Stimulated activated effector memory CD8-positive, alpha-beta T cell treated with anti-CD3 and anti-CD28 coated beads, Interleukin-12 subunit alpha, Interleukin-12 subunit beta, amount 100 ng/mL, for 72 hours (primary cell): ENCODE data around the gene ZNF384.

Source experiments
- ATAC-seq: fragments of 150-1000 bp; cut with Tn5 transposase; 2 replicates; pipeline ENCODE4 v1.10.0; 2021
- DNase-seq, 2 donors: peaks; one replicate each; pipeline ENCODE4 v3.0.0; 2021 to 2022; ENCODE audit warnings: low spot score in 2 of 2
- H3K27ac Mint-ChIP-seq: one replicate; pipeline ENCODE4 v1.8.0; 2022; ENCODE audit warnings: mild to moderate bottlenecking, mixed read lengths
- H3K36me3 Mint-ChIP-seq: one replicate; pipeline ENCODE4 v1.8.0; 2022; ENCODE audit warnings: mild to moderate bottlenecking, mixed read lengths
- H3K4me1 Mint-ChIP-seq: one replicate; pipeline ENCODE4 v1.8.0; 2022; ENCODE audit warnings: mixed read lengths
- H3K4me3 Mint-ChIP-seq: one replicate; pipeline ENCODE4 v1.8.0; 2022; ENCODE audit warnings: mild to moderate bottlenecking, mixed read lengths
- H3K9me3 Mint-ChIP-seq: one replicate; pipeline ENCODE4 v1.8.0; 2022; ENCODE audit warnings: mixed read lengths

ZNF384 gene

DNA sequence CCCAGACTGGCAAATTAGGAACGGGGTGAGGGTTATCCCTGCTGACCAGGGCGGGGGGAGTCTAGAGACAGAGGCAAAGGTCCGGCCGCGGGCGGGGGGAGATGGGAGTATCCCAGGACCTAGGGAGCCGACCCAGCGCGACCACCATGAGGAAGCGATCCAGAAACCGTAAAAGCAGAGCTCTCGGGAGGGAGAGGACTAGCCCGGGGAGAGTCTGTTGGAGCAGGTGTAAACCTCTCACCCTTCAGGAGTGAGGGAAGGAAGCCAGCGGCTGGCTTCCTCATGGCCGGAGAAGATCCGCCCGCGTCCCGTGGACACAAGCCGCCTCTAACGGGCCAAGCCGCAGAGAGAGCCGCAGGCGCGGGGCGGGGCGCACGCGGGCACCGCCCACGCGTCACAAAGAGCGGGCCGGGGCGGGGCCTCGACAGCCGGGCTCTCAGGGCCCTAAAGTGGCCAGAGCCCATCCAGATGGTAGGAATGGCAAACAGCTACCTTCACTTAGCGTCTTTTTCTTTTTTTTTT lies 42.0 kb downstream of the ZNF384 start, which contains the start of gene ACRBP:
TSS of gene ACRBP (minus strand) at position 350 of the 522 bp plus-strand sequence. CDS start at position 284, 66 bp downstream.
- peaks cover 52% of the 10 kb centered on the region for H3K36me3 Mint-ChIP-seq
- DNase-seq: no peak
- peak within 1 kb of the TSS; percentile 64 for H3K4me3 Mint-ChIP-seq
- H3K4me1 Mint-ChIP-seq: peaks cover 22% of the 10 kb centered on the region
- H3K27ac Mint-ChIP-seq: peak within 1 kb of the TSS; percentile 79
- peaks cover 7% of the 10 kb centered on the region for H3K9me3 Mint-ChIP-seq
- ATAC-seq: peak; percentile 61

DNA sequence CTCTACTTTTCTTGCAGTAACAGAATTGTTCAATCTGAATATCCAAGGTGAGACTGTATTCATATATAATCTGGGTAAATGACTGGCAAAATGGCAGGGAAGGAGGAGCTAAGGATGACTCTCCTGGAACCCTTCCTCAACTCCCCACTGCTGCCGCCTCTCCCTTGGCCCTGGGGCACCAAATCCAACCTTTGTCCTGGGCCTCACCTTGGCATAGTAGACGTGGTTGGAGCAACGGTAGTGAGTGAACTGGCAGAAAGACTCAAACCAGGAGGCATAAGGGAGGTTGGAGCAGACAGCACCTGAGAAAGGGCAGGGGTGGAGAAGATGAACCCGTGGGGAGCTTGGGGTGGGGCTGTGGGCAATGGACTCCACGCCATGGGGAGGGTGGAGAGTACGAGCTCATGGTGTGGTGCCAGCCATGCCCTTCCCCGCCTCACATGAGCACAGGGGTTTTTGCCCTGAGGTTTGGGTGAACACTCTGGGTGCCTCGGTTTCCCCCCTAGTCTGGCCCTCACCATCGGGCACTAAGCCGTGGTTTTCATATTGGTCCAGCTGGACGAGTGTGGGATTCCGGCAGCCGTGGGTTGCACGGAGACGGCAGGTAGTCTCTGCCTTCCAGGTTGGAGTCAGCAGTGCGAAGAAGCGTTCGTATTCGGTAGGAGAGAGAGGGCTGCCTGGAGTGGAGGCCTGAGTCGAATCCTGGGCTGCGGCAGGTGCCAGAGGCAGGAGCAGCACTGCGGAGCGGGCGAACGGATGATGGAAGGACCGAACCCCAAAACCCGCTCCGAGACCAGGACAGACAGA lies 42.7 kb downstream of the ZNF384 start:
- ATAC-seq (no peak), DNase-seq (no peak)
- Mint-ChIP-seq H3K36me3 (peaks cover 45% of the 10 kb centered on the region), H3K4me1 (peaks cover 22% of the 10 kb centered on the region), H3K27ac (peak overlapping the region; percentile 79), H3K4me3 (peak overlapping the region; percentile 64), H3K9me3 (peaks cover 7% of the 10 kb centered on the region)

DNA sequence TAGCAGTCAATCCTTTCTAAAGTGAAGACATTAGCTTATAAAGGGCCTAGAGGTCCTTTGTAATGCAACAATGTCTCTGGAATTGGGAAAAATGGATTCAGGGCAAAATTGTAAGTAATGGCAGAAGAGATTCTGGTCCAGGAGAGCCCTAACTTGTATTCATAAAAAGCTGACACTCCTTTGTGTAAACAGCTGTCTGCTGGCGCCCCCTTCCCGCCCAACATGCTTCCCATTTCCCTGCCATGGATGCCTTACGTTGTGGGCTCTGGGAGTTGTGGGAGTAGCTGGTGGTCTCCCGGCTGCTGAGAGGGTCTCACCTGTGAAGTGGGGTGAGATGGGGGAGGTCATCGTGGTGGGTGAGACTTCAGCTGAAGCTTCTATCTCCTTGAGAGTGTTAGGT lies 44.3 kb downstream of the ZNF384 start:
- Mint-ChIP-seq H3K27ac (no peak overlapping the region), H3K36me3 (peaks cover 29% of the 10 kb centered on the region), H3K9me3 (peaks cover 7% of the 10 kb centered on the region), H3K4me3 (no peak overlapping the region), H3K4me1 (peaks cover 22% of the 10 kb centered on the region)
- DNase-seq: no peak
- ATAC-seq: no peak

DNA sequence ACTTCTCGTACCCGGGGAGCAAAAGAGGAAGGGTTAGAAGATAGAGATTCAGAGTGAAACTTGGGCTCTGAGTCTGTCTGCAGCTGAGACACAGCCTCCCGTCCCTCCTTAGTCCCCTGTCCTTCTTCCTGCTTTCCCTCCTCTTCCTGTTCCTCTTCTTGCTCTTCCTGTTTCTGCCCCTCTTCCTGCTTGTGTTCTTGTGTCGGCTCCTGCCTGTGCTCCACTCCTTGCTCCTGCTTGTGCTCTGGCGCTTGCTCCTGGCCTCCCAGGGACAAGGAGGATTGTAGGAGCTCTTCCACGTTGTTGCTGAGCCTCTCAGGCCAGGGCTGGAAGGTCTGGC lies 44.9 kb downstream of the ZNF384 start:
- Mint-ChIP-seq H3K27ac (no peak overlapping the region), H3K4me1 (peaks cover 22% of the 10 kb centered on the region), H3K4me3 (no peak overlapping the region), H3K36me3 (peaks cover 27% of the 10 kb centered on the region), H3K9me3 (peaks cover 7% of the 10 kb centered on the region)
- DNase-seq (no peak), ATAC-seq (no peak)

DNA sequence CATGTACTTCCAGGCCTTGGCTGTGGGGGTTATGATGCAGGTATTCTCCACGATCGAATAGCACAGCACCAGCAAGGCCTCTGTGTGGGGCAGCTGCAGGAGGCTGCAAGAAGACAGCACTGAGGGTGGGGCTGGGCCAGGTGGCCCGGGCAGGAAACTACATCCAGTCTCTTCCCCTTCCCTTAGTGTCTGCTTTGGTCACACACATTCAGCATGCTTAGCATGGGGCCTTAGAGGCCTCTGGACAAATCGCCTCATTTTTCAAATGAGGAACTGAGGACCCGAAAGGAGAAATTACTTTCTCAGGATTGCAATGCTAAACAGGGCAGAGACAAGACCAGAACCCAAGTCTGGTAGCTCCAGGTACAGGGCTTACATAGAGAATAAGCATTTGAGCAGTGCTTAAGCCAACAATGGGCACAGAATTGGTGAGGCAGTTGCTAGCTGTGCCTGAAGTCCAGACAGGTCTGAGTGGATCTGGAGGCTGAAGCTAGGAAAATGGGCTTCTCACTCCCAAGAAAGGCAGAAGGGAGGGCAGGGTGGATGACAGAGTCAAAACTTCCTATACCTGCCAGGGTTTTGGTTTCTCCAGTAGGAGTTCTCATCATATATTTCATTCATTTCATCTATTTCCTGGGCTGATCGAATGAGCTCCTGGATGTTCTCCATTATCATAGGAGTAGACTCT lies 45.5 kb downstream of the ZNF384 start:
- no peak overlapping the region for H3K27ac Mint-ChIP-seq

DNA sequence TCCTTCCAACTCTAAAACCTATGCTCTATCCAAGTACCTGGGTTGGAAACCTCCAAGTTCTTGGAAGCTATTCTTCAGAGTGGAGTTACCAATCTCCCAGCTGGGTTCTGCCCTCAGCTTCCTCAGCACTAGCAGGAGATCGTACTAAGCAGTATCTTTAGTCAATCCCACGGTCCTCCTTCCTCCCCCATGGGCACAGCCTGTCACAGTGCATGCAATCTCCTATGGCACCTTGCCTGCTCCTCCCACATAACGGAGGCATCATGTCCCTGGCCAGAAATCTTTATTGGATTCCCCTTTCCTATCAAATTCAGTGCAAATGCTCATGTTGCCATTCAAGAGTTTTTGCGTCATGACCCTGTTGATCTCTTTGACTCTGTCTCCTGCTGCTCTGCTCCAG lies 48.0 kb downstream of the ZNF384 start:
- Mint-ChIP-seq H3K27ac (peak overlapping the region; percentile 23), H3K4me3 (no peak overlapping the region), H3K9me3 (peaks cover 7% of the 10 kb centered on the region), H3K36me3 (peaks cover 8% of the 10 kb centered on the region), H3K4me1 (peaks cover 17% of the 10 kb centered on the region)
- ATAC-seq (no peak), DNase-seq (no peak)

More for the DNA sequence above, 45.5 kb downstream of the ZNF384 start:
- Mint-ChIP-seq H3K9me3 (peaks cover 7% of the 10 kb centered on the region), H3K4me3 (no peak overlapping the region), H3K4me1 (peaks cover 22% of the 10 kb centered on the region), H3K36me3 (peaks cover 26% of the 10 kb centered on the region)
- no peak for DNase-seq
- no peak for ATAC-seq

DNA sequence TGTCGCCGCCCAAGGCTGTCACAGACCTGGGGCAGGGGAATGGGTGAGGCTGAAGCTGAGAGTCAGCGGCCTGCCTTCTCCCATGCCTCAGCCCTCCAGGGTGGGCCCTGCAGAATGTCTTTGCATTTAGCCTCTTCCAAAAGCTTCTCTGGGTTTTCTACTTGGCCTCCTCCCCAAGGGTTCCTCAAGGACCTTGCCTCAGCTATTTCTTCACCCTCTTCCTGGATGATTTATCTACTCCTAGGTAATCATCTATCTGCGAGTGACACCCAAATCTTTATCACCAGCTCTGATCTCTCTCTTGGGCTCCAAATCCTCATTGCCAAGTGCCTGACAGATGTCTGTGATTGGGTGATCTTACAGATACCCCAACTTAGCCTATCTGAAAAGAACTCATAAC lies 48.7 kb downstream of the ZNF384 start:
- ATAC-seq (no peak), DNase-seq (no peak)
- H3K27ac Mint-ChIP-seq: no peak overlapping the region
- H3K9me3 Mint-ChIP-seq: peaks cover 7% of the 10 kb centered on the region
- peaks cover 11% of the 10 kb centered on the region for H3K36me3 Mint-ChIP-seq
- H3K4me3 Mint-ChIP-seq: no peak overlapping the region
- peaks cover 23% of the 10 kb centered on the region for H3K4me1 Mint-ChIP-seq

DNA sequence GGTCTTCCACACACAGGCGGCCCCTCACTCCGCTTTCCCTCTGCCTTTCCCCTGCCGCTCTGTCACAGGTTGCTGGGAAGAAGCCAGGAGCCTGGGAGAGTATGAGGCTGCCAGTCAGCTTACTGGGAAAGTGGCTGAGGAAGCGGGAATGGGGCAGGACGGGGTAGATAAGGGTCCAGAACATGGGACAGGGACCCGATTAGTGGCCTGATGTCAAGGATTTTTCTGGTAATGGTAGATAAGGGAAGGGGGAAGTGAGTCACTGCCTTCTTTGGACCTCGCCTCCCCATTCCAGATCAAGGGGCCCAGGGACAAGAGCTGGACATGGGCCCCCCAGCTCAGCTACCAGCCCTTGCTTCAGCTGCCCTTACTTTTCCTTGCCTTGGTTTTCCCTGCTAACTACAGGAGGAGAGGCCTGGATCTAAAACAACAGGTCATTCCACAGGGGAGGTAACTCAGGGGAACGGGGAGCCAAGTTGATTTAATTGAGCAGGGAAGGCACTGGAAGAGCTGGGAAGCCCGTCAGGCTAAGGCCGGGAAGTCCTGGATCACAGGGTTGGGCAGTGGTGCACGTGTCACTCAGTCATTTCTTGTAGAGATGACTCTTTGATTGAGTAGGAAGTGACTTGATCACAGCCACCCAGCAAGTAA lies 49.9 kb downstream of the ZNF384 start:
- peaks cover 6% of the 10 kb centered on the region for H3K36me3 Mint-ChIP-seq

DNA sequence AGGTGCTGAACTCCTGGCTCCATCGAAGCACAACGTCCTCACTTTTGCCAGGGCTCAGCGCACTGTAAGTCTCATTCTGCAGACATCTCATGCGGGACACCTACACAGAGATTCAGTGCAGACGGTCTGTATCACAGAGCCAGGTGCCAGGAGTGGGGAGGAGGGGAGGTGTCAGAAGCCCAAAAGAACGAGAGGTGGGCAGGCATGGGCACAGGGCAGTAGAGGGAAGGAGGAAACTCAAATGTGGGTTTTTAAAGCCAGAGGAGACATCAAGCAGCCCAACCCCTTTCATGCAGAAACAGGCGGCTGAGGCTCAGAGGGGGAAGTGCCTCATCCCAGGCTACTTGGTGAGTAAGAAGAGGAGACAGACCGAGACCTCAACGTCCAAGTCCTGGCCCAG lies 50.9 kb downstream of the ZNF384 start:
- no peak for ATAC-seq

More for the DNA sequence above, 49.9 kb downstream of the ZNF384 start:
- no peak overlapping the region for H3K4me3 Mint-ChIP-seq
- peak overlapping the region; percentile 74 for H3K27ac Mint-ChIP-seq
- peaks cover 27% of the 10 kb centered on the region for H3K4me1 Mint-ChIP-seq
- no peak for DNase-seq
- H3K9me3 Mint-ChIP-seq: peaks cover 5% of the 10 kb centered on the region
- no peak for ATAC-seq

DNA sequence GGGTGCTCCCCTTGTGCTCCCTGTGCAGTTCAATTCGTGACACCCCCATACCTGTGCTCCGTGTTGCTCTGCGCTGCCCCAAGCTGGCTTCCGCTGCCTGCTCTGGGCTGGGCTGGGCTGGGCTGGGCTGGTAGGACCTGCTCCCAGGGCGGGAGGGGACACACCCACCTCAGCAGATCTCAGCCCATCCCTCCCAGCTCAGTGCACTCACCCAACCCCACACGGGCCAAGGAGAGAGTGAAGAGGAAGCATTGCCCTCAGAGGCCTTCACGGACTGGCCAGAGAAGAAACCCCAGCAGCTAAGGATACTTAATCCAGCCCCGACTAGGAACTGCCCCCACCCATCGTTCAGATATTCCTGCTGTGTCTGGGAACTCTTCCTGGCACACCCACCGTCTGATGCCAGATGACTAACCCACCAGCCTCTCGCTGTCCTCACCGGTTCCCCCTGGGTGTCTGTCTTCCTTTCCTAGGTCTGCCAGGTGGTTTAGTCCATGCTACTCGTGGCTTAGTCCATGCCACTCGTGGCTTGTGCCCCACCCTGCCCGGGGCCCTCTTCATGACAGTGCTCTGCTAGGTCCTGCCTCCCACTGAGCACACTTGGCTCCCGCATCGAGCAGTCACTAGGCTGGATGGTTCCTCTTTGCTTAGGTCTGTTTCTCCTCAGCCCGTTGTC lies 53.2 kb downstream of the ZNF384 start, which contains the start of gene LPAR5:
TSS of gene LPAR5 (minus strand) at position 104 of the 676 bp plus-strand sequence. CDS start 14,711 bp downstream, outside the sequence.
- Mint-ChIP-seq H3K36me3 (peaks cover 20% of the 10 kb centered on the region), H3K27ac (peak within 1 kb of the TSS; percentile 96), H3K4me3 (peak within 1 kb of the TSS; percentile 82), H3K4me1 (peaks cover 54% of the 10 kb centered on the region), H3K9me3 (no peaks in the 10 kb centered on the region)
- peak; percentile 85 for ATAC-seq
- peak in 1 of 2 donors; percentile 60 for DNase-seq

More for the DNA sequence above, 50.9 kb downstream of the ZNF384 start:
- peak overlapping the region; percentile 74 for H3K27ac Mint-ChIP-seq
- no peaks in the 10 kb centered on the region for H3K9me3 Mint-ChIP-seq
- peaks cover 6% of the 10 kb centered on the region for H3K36me3 Mint-ChIP-seq
- no peak for DNase-seq
- H3K4me1 Mint-ChIP-seq: peaks cover 31% of the 10 kb centered on the region
- H3K4me3 Mint-ChIP-seq: no peak overlapping the region

DNA sequence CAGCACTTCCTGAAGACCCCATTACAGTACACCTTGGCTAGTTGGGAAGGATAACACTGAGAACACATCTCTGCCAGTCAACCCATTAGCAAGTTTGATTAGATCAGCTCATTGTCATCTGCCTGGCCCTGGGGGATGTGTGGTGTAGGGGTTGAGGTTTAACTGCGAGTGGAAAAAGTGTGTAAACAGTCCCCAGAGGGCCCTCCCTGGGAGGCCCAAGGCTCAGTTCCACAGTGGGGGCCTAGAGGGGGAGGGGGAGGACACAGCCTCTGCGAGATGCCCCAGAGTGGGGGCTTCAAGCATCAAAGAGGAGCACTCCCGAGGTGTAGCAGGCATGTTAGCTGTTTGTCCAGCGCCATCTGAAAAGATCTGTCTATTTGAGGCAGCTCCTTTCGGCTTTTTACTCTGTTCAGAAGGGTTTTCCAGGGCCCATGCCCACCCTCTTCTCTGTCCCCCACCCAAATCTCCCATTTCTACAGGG lies 53.8 kb downstream of the ZNF384 start:
- ATAC-seq: peak; percentile 88
- H3K36me3 Mint-ChIP-seq: peaks cover 24% of the 10 kb centered on the region
- peaks cover 60% of the 10 kb centered on the region for H3K4me1 Mint-ChIP-seq
- no peaks in the 10 kb centered on the region for H3K9me3 Mint-ChIP-seq
- H3K27ac Mint-ChIP-seq: peak overlapping the region; percentile 96
- peak overlapping the region; percentile 82 for H3K4me3 Mint-ChIP-seq
- peak; percentile 42 to 79 for DNase-seq

DNA sequence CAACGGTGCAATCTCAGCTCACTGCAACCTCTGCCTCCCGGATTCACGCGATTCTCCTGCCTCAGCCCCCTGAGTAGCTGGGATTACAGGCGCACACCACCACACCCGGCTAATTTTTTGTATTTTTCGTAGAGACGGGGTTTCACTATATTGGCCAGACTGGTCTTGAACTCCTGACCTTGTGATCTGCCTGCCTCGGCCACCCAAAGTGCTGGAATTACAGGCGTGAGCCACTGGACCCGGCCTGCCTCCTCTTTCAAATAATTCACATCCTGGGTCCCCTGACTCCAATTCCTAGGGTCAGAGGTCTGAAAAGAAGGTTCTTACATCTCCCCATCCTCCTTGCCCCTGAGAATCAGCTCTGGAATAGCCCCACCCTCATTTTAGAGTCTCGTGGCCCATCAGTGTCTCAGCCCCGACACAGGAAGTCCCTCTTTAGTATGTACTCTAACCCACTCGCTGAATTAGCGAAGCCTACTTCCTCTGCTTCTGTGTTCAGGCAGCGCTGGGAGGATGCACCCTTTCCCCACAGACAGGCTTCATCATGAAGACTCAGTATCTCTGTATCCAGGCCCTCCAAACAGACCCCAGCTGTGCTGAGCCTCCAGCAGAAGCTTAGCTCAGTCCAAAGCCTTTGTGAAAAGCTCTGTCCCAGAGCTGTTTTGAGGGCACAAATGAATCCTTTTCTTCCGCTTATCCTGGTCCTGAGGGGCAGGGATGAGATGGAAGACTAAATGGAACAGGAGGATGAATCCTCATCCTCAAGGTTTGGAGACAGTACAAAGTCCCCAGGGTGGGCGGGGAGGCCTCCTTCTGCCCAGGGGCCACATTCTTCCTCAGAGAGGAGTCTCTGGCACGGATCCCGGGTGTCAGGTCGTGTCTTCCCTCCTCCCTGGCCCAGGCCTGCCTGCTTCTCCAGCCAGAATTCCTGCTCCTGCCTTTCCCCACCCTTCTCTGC lies 56.9 kb downstream of the ZNF384 start:
- no peaks in the 10 kb centered on the region for H3K9me3 Mint-ChIP-seq
- peak overlapping the region; percentile 96 for H3K27ac Mint-ChIP-seq
- peak overlapping the region; percentile 86 for H3K4me3 Mint-ChIP-seq
- ATAC-seq: peak; percentile 69
- DNase-seq: peak in 1 of 2 donors; percentile 68
- H3K36me3 Mint-ChIP-seq: peaks cover 42% of the 10 kb centered on the region
- H3K4me1 Mint-ChIP-seq: peaks cover 67% of the 10 kb centered on the region

DNA sequence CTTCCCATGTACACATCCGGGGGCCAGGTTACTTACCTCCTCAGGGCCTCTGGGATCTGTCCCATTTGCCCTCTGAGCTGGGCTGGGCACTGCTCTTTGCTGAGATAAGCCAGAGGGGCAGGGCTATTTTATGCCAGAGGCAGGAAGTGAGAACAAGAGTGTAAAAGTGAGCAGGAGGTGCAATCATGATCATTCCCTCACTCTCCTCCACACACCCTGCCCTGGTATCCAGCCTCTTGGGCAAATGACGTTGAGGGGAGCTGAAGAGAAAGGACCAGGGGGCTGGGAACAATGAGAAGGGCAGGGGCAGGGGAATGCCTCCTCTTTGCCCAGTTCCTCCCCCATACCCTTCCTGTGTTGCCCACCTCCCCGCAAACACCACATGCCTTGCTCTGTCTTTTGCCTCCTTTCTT lies 57.6 kb downstream of the ZNF384 start:
- ATAC-seq (no peak), DNase-seq (no peak)

More for the DNA sequence above, 57.6 kb downstream of the ZNF384 start:
- Mint-ChIP-seq H3K4me1 (peaks cover 72% of the 10 kb centered on the region), H3K9me3 (no peaks in the 10 kb centered on the region), H3K4me3 (peak overlapping the region; percentile 86), H3K36me3 (peaks cover 46% of the 10 kb centered on the region), H3K27ac (peak overlapping the region; percentile 96)
